Nephron (organoid): ENCODE measurements around the gene RICTOR.

Experiments
- H3K27ac Mint-ChIP-seq, 3 experiments: 2 replicates each; pipeline ENCODE4 v1.8.0; 2020; ENCODE audit warnings: mixed read lengths in 3 of 3, mild to moderate bottlenecking in 2 of 3, moderate library complexity in 1 of 3
- H3K27me3 Mint-ChIP-seq: 2 replicates; pipeline ENCODE4 v1.8.0; 2021; ENCODE audit warnings: low read depth, mild to moderate bottlenecking, moderate library complexity, mixed read lengths
- H3K36me3 Mint-ChIP-seq: 2 replicates; pipeline ENCODE4 v1.8.0; 2020; ENCODE audit warnings: low read depth, mixed read lengths
- H3K4me1 Mint-ChIP-seq: 2 replicates; pipeline ENCODE4 v1.8.0; 2020; ENCODE audit warnings: mixed read lengths
- H3K4me3 Mint-ChIP-seq, 3 experiments: 2 replicates each; pipeline ENCODE4 v1.8.0; 2020; ENCODE audit warnings: mild to moderate bottlenecking in 3 of 3, mixed read lengths in 3 of 3, moderate library complexity in 2 of 3
- H3K9me3 Mint-ChIP-seq: 2 replicates; pipeline ENCODE4 v1.8.0; 2020; ENCODE audit warnings: mixed read lengths
- CTCF ChIP-seq, 3 experiments: fragments of 200-600 bp; sonication (generic); IDR thresholded peaks; one replicate each; pipeline ENCODE4 v1.5.0; 2021; ENCODE audit warnings: antibody characterized with exemption in 3 of 3; ENCODE audit not compliant: unreplicated experiment in 3 of 3

Gene RICTOR

GRCh38 chr5:39118638-39119037 is 44.4 kb upstream of the RICTOR start:
- H3K36me3 Mint-ChIP-seq = no peaks in the 10 kb centered on the region
- no peak for TF ChIP-seq CTCF (IDR thresholded peaks at IDR 0.05; ENCODE audit: unreplicated experiment in 3 of 3)
- H3K27me3 Mint-ChIP-seq = peaks cover 8% of the 10 kb centered on the region
- no peak overlapping the region for H3K4me3 Mint-ChIP-seq
- no peak overlapping the region for H3K27ac Mint-ChIP-seq
- no peaks in the 10 kb centered on the region for H3K4me1 Mint-ChIP-seq
- no peaks in the 10 kb centered on the region for H3K9me3 Mint-ChIP-seq

GRCh38 chr5:39117401-39117800 is 43.2 kb upstream of the RICTOR start:
- H3K4me1 Mint-ChIP-seq = no peaks in the 10 kb centered on the region
- no peaks in the 10 kb centered on the region for H3K9me3 Mint-ChIP-seq
- no peak overlapping the region for H3K4me3 Mint-ChIP-seq

GRCh38 chr5:39116344-39117170 is 42.4 kb upstream of the RICTOR start:
- H3K27me3 Mint-ChIP-seq = peaks cover 8% of the 10 kb centered on the region
- H3K9me3 Mint-ChIP-seq = no peaks in the 10 kb centered on the region
- no peaks in the 10 kb centered on the region for H3K36me3 Mint-ChIP-seq
- no peak overlapping the region for H3K4me3 Mint-ChIP-seq
- H3K4me1 Mint-ChIP-seq = no peaks in the 10 kb centered on the region
- no peak for TF ChIP-seq CTCF (IDR thresholded peaks at IDR 0.05; ENCODE audit: unreplicated experiment in 3 of 3)
- H3K27ac Mint-ChIP-seq = no peak overlapping the region

More at GRCh38 chr5:39117401-39117800, 43.2 kb upstream of the RICTOR start:
- no peak for TF ChIP-seq CTCF (IDR thresholded peaks at IDR 0.05; ENCODE audit: unreplicated experiment in 3 of 3)
- Mint-ChIP-seq H3K36me3 (no peaks in the 10 kb centered on the region), H3K27me3 (peaks cover 8% of the 10 kb centered on the region), H3K27ac (no peak overlapping the region)

- Mint-ChIP-seq H3K4me3 (no peak overlapping the region), H3K36me3 (no peaks in the 10 kb centered on the region), H3K9me3 (no peaks in the 10 kb centered on the region), H3K27me3 (peaks cover 8% of the 10 kb centered on the region), H3K4me1 (no peaks in the 10 kb centered on the region), H3K27ac (no peak overlapping the region)
- no peak for TF ChIP-seq CTCF (IDR thresholded peaks at IDR 0.05; ENCODE audit: unreplicated experiment in 3 of 3)
Observed at GRCh38 chr5:39115644-39116343, 41.6 kb upstream of the RICTOR start.

GRCh38 chr5:39114155-39114554 is 40.0 kb upstream of the RICTOR start:
- no peak overlapping the region for H3K4me3 Mint-ChIP-seq
- H3K36me3 Mint-ChIP-seq = no peaks in the 10 kb centered on the region
- no peak overlapping the region for H3K27ac Mint-ChIP-seq
- no peaks in the 10 kb centered on the region for H3K4me1 Mint-ChIP-seq
- TF ChIP-seq CTCF (IDR thresholded peaks at IDR 0.05; ENCODE audit: unreplicated experiment in 3 of 3) = no peak
- H3K9me3 Mint-ChIP-seq = no peaks in the 10 kb centered on the region
- peaks cover 8% of the 10 kb centered on the region for H3K27me3 Mint-ChIP-seq
